Coronary artery (tissue), 2 donors: ENCODE data around the gene DYNLT2.

Experiments used
- DNase-seq: peaks from one replicate; pipeline ENCODE4 v3.0.0-alpha.2; 2017; ENCODE audit warnings: low spot score
- H3K27ac ChIP-seq, 2 donors: fragments of 200-600 bp; sonication (generic); one replicate each; pipeline ENCODE4 v1.5.1; 2016 to 2019
- H3K4me3 ChIP-seq: fragments of 200-600 bp; sonication (generic); 2 replicates; pipeline ENCODE4 v1.5.1; 2016; ENCODE audit warnings: mild to moderate bottlenecking, moderate library complexity
- TF ChIP-seq, protein P1 (sequence below): fragments of 200-600 bp; sonication (generic); IDR thresholded peaks from one replicate; pipeline ENCODE4 v1.5.1; 2019; ENCODE audit warnings: antibody characterized with exemption

Gene DYNLT2

GRCh38 chr6:169723200-169723909 lies 28.0 kb downstream of the DYNLT2 start:
- peak overlapping the region; percentile 86 for H3K4me3 ChIP-seq

DNA sequence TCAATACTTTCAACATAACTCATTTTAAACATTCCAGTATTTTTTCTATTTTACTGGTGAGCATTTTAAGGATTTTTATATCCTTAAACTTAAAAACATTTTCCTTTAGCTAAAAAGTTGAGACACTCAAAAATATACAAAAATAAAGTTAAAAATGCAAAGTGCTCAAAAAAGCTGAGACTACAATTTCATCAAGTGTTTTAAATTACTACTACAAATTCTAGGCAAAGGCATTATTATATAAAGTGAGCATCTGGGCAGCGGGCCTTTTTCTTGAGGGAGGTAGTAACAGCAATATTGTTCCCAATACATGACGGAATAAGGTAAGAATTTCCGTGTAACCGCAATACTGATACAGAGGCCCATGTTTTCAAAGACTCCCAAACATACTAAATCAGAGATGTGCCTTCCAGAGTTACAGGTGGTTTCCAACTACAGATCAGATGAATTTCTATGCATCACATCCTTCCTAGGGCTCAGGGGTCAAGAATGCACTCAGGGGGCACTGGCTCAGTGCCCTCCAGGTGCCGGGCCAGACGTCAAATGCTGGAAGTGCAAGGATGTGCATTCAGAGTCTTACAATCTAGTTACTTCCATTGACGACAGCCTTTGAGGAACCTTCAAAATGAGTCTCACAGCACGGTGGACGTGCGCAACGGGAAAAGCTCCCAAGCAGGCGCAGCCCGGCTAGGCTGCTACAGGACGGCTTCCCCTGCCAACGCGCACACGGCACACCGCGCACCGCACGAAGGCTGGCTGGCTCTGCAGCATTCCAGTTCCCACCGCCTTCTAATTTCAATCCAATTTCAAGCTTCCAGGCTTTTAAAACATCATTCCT lies 28.8 kb downstream of the DYNLT2 start:
- TF ChIP-seq, protein P1, sequence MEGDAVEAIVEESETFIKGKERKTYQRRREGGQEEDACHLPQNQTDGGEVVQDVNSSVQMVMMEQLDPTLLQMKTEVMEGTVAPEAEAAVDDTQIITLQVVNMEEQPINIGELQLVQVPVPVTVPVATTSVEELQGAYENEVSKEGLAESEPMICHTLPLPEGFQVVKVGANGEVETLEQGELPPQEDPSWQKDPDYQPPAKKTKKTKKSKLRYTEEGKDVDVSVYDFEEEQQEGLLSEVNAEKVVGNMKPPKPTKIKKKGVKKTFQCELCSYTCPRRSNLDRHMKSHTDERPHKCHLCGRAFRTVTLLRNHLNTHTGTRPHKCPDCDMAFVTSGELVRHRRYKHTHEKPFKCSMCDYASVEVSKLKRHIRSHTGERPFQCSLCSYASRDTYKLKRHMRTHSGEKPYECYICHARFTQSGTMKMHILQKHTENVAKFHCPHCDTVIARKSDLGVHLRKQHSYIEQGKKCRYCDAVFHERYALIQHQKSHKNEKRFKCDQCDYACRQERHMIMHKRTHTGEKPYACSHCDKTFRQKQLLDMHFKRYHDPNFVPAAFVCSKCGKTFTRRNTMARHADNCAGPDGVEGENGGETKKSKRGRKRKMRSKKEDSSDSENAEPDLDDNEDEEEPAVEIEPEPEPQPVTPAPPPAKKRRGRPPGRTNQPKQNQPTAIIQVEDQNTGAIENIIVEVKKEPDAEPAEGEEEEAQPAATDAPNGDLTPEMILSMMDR = no peak
- Histone ChIP-seq H3K4me3 (peak overlapping the region; percentile 86), H3K27ac (peak overlapping the region; percentile 93 to 99)
- DNase-seq = no peak

More at GRCh38 chr6:169723200-169723909, 28.0 kb downstream of the DYNLT2 start:
- peak overlapping the region; percentile 93 to 99 for H3K27ac ChIP-seq
- TF ChIP-seq, protein P1 = no peak
- peak; percentile 90 for DNase-seq

GRCh38 chr6:169720207-169720855 lies 31.0 kb downstream of the DYNLT2 start:
- DNase-seq = no peak
- H3K27ac ChIP-seq = no peak overlapping the region
- TF ChIP-seq, protein P1 = no peak
- no peak overlapping the region for H3K4me3 ChIP-seq

GRCh38 chr6:169719117-169719516 lies 32.3 kb downstream of the DYNLT2 start:
- TF ChIP-seq, protein P1 = no peak
- H3K4me3 ChIP-seq = no peak overlapping the region

GRCh38 chr6:169714595-169714994 lies 36.8 kb downstream of the DYNLT2 start:
- no peak overlapping the region for H3K27ac ChIP-seq

More at GRCh38 chr6:169719117-169719516, 32.3 kb downstream of the DYNLT2 start:
- H3K27ac ChIP-seq = no peak overlapping the region
- no peak for DNase-seq

DNA sequence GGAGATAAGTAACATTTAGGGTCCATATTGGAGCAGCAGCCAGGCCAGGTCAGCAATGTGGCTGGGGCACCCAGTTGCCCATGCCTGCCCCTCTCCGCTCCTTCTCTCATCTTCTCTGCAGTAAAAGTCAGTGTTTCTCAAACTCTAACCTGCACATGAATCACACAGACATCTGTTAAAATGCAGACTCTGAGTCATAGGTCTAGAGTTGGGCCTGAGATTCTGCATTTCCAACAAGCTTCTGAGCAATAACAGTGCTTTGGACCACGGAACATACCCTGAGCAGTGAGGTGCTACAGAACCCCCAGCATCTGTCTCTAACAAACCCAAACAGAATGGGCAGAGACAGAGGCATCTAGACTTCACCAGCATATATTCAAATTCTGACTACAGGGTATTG lies 37.2 kb downstream of the DYNLT2 start:
- no peak overlapping the region for H3K27ac ChIP-seq
- H3K4me3 ChIP-seq = no peak overlapping the region
- TF ChIP-seq, protein P1 = no peak
- no peak for DNase-seq

More at GRCh38 chr6:169714595-169714994, 36.8 kb downstream of the DYNLT2 start:
- TF ChIP-seq, protein P1 = no peak
- H3K4me3 ChIP-seq = no peak overlapping the region
- no peak for DNase-seq
